Erythroblast (primary cell): ENCODE data around the gene WDR3.
A peak's percentile ranks its signal among the peaks of the same experiment; 100 is the strongest.

Experiments used
- DNase-seq, 2 experiments: peaks; one replicate each; lab custom pipeline; 2025; lab: John Stamatoyannopoulos, UW
- GATA1 ChIP-seq: IDR thresholded peaks from 2 replicates; pipeline ENCODE4 v1.6.1; 2011; ENCODE audit warnings: low read depth, mild to moderate bottlenecking, control low read depth, low read length, moderate library complexity
- POLR2A ChIP-seq: IDR thresholded peaks from 2 replicates; pipeline ENCODE4 v1.6.1; 2011; ENCODE audit warnings: mild to moderate bottlenecking, low read length

Gene WDR3

GRCh38 chr1:117929343-117930172, at the start of gene WDR3, which contains the start of gene GDAP2:
TSS of gene WDR3 (plus strand) at chr1:117929739. CDS start at chr1:117933320, 3,581 bp downstream.
TSS of gene GDAP2 (minus strand) at chr1:117929621. CDS start at chr1:117920357, 9,264 bp downstream.
- DNase-seq = peak; percentile 96 to 97
- TF ChIP-seq GATA1 (no peak), POLR2A (peak; percentile 74)

- DNase-seq = no peak
- TF ChIP-seq GATA1 (no peak), POLR2A (no peak)
These were observed 45.9 kb upstream of the WDR3 start for GRCh38 chr1:117883616-117884015.

GRCh38 chr1:117886101-117886795, 43.3 kb upstream of the WDR3 start:
- DNase-seq = no peak
- no peak for TF ChIP-seq POLR2A

GRCh38 chr1:117890452-117890851, 39.1 kb upstream of the WDR3 start:
- no peak for DNase-seq
- TF ChIP-seq GATA1 (no peak), POLR2A (no peak)

- DNase-seq = no peak
- TF ChIP-seq POLR2A (no peak), GATA1 (no peak)
These were observed 37.0 kb upstream of the WDR3 start for GRCh38 chr1:117892512-117892911.

GRCh38 chr1:117894078-117894477, 35.5 kb upstream of the WDR3 start:
- TF ChIP-seq GATA1 = no peak
- TF ChIP-seq POLR2A = no peak

GRCh38 chr1:117895482-117896114, 33.9 kb upstream of the WDR3 start:
- DNase-seq = peak; percentile 69 to 85

More at GRCh38 chr1:117894078-117894477, 35.5 kb upstream of the WDR3 start:
- DNase-seq = no peak

GRCh38 chr1:117897551-117897950, 32.0 kb upstream of the WDR3 start:
- TF ChIP-seq POLR2A = no peak
- DNase-seq = no peak

More at GRCh38 chr1:117895482-117896114, 33.9 kb upstream of the WDR3 start:
- no peak for TF ChIP-seq POLR2A
- TF ChIP-seq GATA1 = no peak

GRCh38 chr1:117899801-117900200, 29.7 kb upstream of the WDR3 start:
- no peak for DNase-seq
- TF ChIP-seq GATA1 (no peak), POLR2A (no peak)

GRCh38 chr1:117902944-117903343, 26.6 kb upstream of the WDR3 start:
- no peak for DNase-seq
- TF ChIP-seq POLR2A (no peak), GATA1 (no peak)

GRCh38 chr1:117904485-117904884, 25.1 kb upstream of the WDR3 start:
- no peak for DNase-seq
- TF ChIP-seq GATA1 (no peak), POLR2A (no peak)

GRCh38 chr1:117905019-117905418, 24.5 kb upstream of the WDR3 start:
- TF ChIP-seq POLR2A (no peak), GATA1 (no peak)
- no peak for DNase-seq

- no peak for DNase-seq
- TF ChIP-seq POLR2A (no peak), GATA1 (no peak)
These were observed 18.5 kb upstream of the WDR3 start for GRCh38 chr1:117911051-117911450.

GRCh38 chr1:117919376-117919775, 10.2 kb upstream of the WDR3 start:
- no peak for DNase-seq
- TF ChIP-seq POLR2A (no peak), GATA1 (no peak)
